NCI-H82 (cell line): ENCODE measurements around the gene CPNE2.

Experiments
- DNase-seq: peaks from one replicate; lab custom pipeline; 2025; lab: John Stamatoyannopoulos, UW

CPNE2 gene

DNA sequence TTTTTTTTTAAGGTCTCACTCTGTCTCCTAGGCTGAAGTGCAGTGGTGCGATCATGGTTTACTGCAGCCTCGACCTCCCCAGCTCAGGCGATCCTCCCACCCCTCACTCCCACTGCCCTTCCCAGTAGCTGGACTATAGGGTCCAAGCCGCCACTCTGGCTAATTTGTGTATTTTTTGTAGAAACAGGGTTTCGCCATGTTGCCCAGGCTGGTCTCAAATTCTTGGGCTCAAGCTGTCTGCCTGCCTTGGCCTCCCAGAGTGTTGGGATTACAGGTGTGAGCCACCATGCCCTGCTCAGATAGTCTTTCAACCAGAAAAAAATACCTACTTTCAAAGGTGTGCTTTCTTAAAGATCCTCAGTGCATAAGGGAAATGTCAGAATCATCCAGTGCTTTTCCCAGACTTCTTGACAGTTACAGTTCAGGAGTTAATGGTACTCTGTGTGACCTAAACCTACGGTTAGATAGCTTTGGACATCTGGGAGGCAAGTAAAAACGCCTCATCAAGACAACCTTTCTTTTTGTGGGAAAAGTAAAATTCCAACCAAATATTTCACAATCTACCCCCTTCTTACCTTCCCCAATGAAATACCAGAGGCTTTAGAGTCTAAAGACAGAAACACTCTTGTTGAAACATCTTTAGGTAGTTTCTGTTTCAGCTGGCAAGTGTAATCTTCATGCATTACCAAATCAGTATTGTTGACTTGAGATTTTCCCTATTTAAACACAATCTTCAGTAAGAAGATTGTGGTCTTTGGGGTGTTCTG, 100.5 kb downstream of the CPNE2 start:
- DNase-seq: no peak

DNA sequence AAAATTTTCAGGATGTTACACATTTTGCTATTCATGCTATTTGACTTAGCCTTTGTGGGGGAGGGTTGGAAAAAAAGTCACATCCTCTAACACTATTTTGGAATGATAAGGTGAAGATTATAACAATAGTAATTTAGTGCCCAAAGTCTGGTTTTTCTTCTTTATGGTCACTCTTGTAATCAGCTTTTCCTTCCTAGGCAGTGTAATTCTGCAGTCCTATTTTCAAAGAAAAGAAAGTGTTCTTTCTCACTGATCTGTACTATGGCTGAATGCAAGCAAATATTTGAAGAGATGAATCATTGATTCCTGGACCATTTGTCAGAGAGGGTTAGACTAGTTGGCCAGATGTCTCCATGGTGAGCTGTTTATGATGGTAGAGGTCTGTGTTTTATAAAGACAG, 102.1 kb downstream of the CPNE2 start:
- no peak for DNase-seq

DNA sequence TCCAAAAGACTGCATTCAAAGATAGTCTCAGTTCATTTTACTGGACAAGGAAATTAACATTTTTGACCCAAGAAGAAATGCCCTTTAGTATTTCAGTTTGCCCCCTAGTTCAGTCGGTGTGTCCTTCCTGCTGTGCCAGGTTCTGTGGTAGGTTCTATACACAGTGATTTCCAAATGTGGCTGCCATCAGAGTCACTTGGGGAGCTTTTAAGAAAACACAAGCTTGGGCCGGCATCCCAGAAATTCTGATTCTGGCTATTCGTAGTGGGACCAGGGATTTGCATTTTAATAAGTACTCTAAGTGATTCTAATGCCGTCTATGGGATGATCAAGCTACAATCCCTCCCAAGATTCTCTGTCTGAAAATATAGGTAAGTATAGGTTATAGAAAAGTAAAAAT, 103.9 kb downstream of the CPNE2 start:
- no peak for DNase-seq

DNA sequence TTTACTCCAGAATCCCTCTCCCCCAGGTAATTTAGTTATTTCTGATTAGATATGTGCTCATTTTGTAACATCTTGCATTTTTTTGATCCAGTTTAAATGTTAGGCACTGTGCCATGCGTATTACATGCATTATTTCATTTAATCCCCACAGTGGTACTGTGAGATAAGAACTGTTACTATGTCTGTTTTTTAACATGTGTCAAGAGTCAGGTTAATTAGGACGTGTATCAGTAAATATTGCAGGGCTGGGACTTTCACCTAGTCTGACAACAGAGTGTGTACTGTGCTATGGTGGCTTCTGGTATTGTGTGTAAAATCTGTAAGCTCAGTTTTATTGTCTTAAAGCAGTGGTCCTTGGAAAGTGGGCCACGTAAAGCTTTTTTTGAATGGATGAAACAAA, 104.4 kb downstream of the CPNE2 start:
- DNase-seq: no peak
